HCT116 (cell line): ENCODE data around the gene ELK3. TPM values are rescaled to one million over a fixed set of nuclear protein-coding genes. Genes with fewer than 3 reads are reported as not detected.

Experiments
- ATAC-seq: fragments of 200-7000 bp; cut with Tn5 transposase; 2 replicates; pipeline ENCODE4 v1.9.1; 2020; ENCODE audit warnings: mild to moderate bottlenecking, moderate library complexity
- BruUV-seq: library from RNA; stranded (reverse); fragments of 400-500 nt; replicated peaks from 2 replicates; lab custom pipeline; 2021; lab: Mats Ljungman, UMichigan
- CTCF ChIA-PET: fragments of 300-600 bp; sonication (Branson Sonifier 250); formaldehyde crosslinking; loops from one replicate; lab custom pipeline; 2021; ENCODE audit warnings: antibody characterized with exemption; lab: Charles Lee
- POLR2A ChIA-PET: fragments of 300-600, 350-600 bp; sonication (Branson Sonifier 250); formaldehyde crosslinking; loops from one replicate; lab custom pipeline; 2021; ENCODE audit warnings: antibody characterized with exemption; lab: Charles Lee
- RAD21 ChIA-PET, 2 experiments: fragments of 300-600 bp; sonication (Branson Sonifier 250); formaldehyde crosslinking; loops; one replicate each; lab custom pipeline; 2023; ENCODE audit warnings: low total read pairs in 2 of 2; ENCODE audit not compliant: uncharacterized antibody in 2 of 2, unreplicated experiment in 2 of 2, low non-redundant PET in 1 of 2; lab: Charles Lee
- DNase-seq: peaks from one replicate; pipeline ENCODE4 v3.0.0-alpha.2; 2010; ENCODE audit warnings: low read depth, low spot score
- H2AFZ ChIP-seq: fragments of 200-600 bp; shearing (Covaris generic), sonication (generic); 2 replicates; pipeline ENCODE4 v1.6.1; 2017; ENCODE audit warnings: low read depth, mixed run types, mixed read lengths, antibody characterized with exemption, low read length; ENCODE audit not compliant: poor library complexity, severe bottlenecking
- H3K27ac ChIP-seq: 2 replicates; pipeline ENCODE4 v1.5.1; 2012; ENCODE audit warnings: low read depth, low read length
- H3K27me3 ChIP-seq: fragments of 200-600 bp; sonication (generic); 2 replicates; pipeline ENCODE4 v1.6.1; 2016; ENCODE audit warnings: mixed run types, low read length, mixed read lengths; ENCODE audit not compliant: insufficient read depth
- H3K36me3 ChIP-seq, 2 experiments: fragments of 200-500 bp in 1 of 2; fragments of 200-600 bp in 1 of 2; sonication (Bioruptor generic) in 1 of 2; sonication (generic) in 1 of 2; 2 replicates each; pipeline versions ENCODE4 v1.5.1 to v1.6.1; 2014 to 2016; ENCODE audit warnings: low read length in 2 of 2, inconsistent platforms in 1 of 2, mixed read lengths in 1 of 2, mixed run types in 1 of 2; ENCODE audit not compliant: insufficient read depth in 2 of 2, control insufficient read depth in 1 of 2
- H3K4me1 ChIP-seq, 2 experiments: fragments of 200-600 bp in 1 of 2; sonication (generic) in 1 of 2; 2 replicates each; pipeline versions ENCODE4 v1.5.1 to v1.6.1; 2012 to 2017; ENCODE audit warnings: low read length in 2 of 2, inconsistent platforms in 1 of 2, mild to moderate bottlenecking in 1 of 2, mixed read lengths in 1 of 2, mixed run types in 1 of 2, moderate library complexity in 1 of 2; ENCODE audit not compliant: insufficient read depth in 2 of 2, control insufficient read depth in 1 of 2
- H3K4me2 ChIP-seq: fragments of 200-600 bp; sonication (generic); 2 replicates; pipeline ENCODE4 v1.6.1; 2017; ENCODE audit warnings: mixed run types, low read length, mixed read lengths
- H3K4me3 ChIP-seq, 2 experiments: fragments of 200-600 bp in 1 of 2; sonication (generic) in 1 of 2; replicated peaks in 1 of 2; 2 replicates each; pipeline ENCODE4 v1.5.1; 2011 to 2016; ENCODE audit warnings: low read length in 2 of 2, control low read depth in 1 of 2, low read depth in 1 of 2, mild to moderate bottlenecking in 1 of 2, mixed read lengths in 1 of 2, mixed run types in 1 of 2
- H3K79me2 ChIP-seq: fragments of 200-600 bp; sonication (generic); 2 replicates; pipeline ENCODE4 v1.6.1; 2017; ENCODE audit warnings: mild to moderate bottlenecking, mixed run types, low read length, moderate library complexity, mixed read lengths; ENCODE audit not compliant: insufficient read depth
- H3K9ac ChIP-seq: fragments of 200-600 bp; sonication (generic); 2 replicates; pipeline ENCODE4 v1.6.1; 2016; ENCODE audit warnings: low read length, mixed read lengths
- H3K9me2 ChIP-seq: fragments of 200-600 bp; sonication (generic), shearing (Covaris generic); 2 replicates; pipeline ENCODE4 v1.6.1; 2017; ENCODE audit warnings: mixed run types, mild to moderate bottlenecking, moderate library complexity; ENCODE audit not compliant: insufficient read depth
- H3K9me3 ChIP-seq, 2 experiments: fragments of 200-500 bp in 1 of 2; fragments of 200-600 bp in 1 of 2; sonication (Bioruptor generic) in 1 of 2; sonication (generic) in 1 of 2; 2 replicates each; pipeline ENCODE4 v1.6.1; 2014 to 2017; ENCODE audit warnings: low read length in 2 of 2, mixed read lengths in 2 of 2, inconsistent platforms in 1 of 2, low read depth in 1 of 2, mild to moderate bottlenecking in 1 of 2, mixed run types in 1 of 2, moderate library complexity in 1 of 2; ENCODE audit not compliant: control insufficient read depth in 1 of 2, insufficient read depth in 1 of 2
- H4K20me1 ChIP-seq: fragments of 200-600 bp; sonication (generic), shearing (Covaris generic); 2 replicates; pipeline ENCODE4 v1.6.1; 2017; ENCODE audit warnings: mixed run types, mild to moderate bottlenecking, moderate library complexity; ENCODE audit not compliant: insufficient read depth
- CEBPB ChIP-seq: IDR thresholded peaks from 2 replicates; pipeline ENCODE4 v1.6.1; 2012; ENCODE audit warnings: low read depth
- EGR1 ChIP-seq: IDR thresholded peaks from 2 replicates; pipeline ENCODE4 v1.6.1; 2012; ENCODE audit warnings: low read depth
- ELF1 ChIP-seq: IDR thresholded peaks from 2 replicates; pipeline ENCODE4 v1.6.1; 2012; ENCODE audit warnings: low read depth, borderline replicate concordance
- EZH2phosphoT487 ChIP-seq: fragments of 200-600 bp; IDR thresholded peaks from 2 replicates; pipeline ENCODE4 v1.6.1; 2018; ENCODE audit warnings: antibody characterized with exemption, borderline replicate concordance
- POLR2A ChIP-seq: IDR thresholded peaks from 2 replicates; pipeline ENCODE4 v1.7.0; 2011; ENCODE audit warnings: borderline replicate concordance; ENCODE audit not compliant: insufficient read depth, insufficient read length; ENCODE audit errors: extremely low read depth
- RAD21 ChIP-seq: IDR thresholded peaks from 2 replicates; pipeline ENCODE4 v1.6.1; 2012; ENCODE audit warnings: low read depth, mild to moderate bottlenecking
- SIN3A ChIP-seq: IDR thresholded peaks from 2 replicates; pipeline ENCODE4 v1.6.1; 2012; ENCODE audit warnings: low read depth
- SP1 ChIP-seq: IDR thresholded peaks from 2 replicates; pipeline ENCODE4 v1.6.1; 2012; ENCODE audit warnings: low read depth
- SRF ChIP-seq: IDR thresholded peaks from 2 replicates; pipeline ENCODE4 v1.6.1; 2012; ENCODE audit warnings: low read depth
- TCF7L2 ChIP-seq: IDR thresholded peaks from 2 replicates; pipeline ENCODE4 v1.7.0; 2011; ENCODE audit warnings: borderline replicate concordance, inconsistent platforms; ENCODE audit not compliant: insufficient read depth, insufficient read length; ENCODE audit errors: extremely low read depth
- intact Hi-C: fragments of 100-400 bp; cut with micrococcal nuclease; formaldehyde crosslinking; loops from 2 replicates; pipeline ENCODE4 v1.10.0; 2022
- total RNA-seq: library from RNA; stranded (reverse); gene quantifications from one replicate; pipeline ENCODE4 v1.2.1, GENCODE V29; 2021; ENCODE audit not compliant: unreplicated experiment
- TF ChIP-seq, protein P1 (sequence below): IDR thresholded peaks from 2 replicates; pipeline ENCODE4 v1.6.1; 2012
- TF ChIP-seq, protein P2 (sequence below): IDR thresholded peaks from 2 replicates; pipeline ENCODE4 v1.6.1; 2012
- TF ChIP-seq, protein P3 (sequence below): IDR thresholded peaks from 2 replicates; pipeline ENCODE4 v1.6.1; 2011; ENCODE audit warnings: mild to moderate bottlenecking, low read length, moderate library complexity; ENCODE audit not compliant: insufficient replicate concordance; ENCODE audit errors: extremely low read depth
- TF ChIP-seq, protein P4 (sequence below): IDR thresholded peaks from 2 replicates; pipeline ENCODE4 v1.6.1; 2012; ENCODE audit warnings: low read depth
- TF ChIP-seq, protein P5 (sequence below), 3 experiments: fragments of 200-600 bp in 1 of 3; sonication (generic) in 1 of 3; IDR thresholded peaks in 2 of 3; conservative IDR thresholded peaks in 1 of 3; 2 replicates each; pipeline ENCODE4 v1.5.1; 2012 to 2017; ENCODE audit warnings: low read depth in 2 of 3, low read length in 2 of 3, antibody characterized with exemption in 1 of 3, borderline replicate concordance in 1 of 3, control low read depth in 1 of 3, mild to moderate bottlenecking in 1 of 3, mixed read lengths in 1 of 3, mixed run types in 1 of 3, moderate library complexity in 1 of 3; ENCODE audit not compliant: insufficient read depth in 1 of 3

ELK3 gene
- total RNA-seq, 1 experiment from 2014 or later, result 45.6 TPM

DNA sequence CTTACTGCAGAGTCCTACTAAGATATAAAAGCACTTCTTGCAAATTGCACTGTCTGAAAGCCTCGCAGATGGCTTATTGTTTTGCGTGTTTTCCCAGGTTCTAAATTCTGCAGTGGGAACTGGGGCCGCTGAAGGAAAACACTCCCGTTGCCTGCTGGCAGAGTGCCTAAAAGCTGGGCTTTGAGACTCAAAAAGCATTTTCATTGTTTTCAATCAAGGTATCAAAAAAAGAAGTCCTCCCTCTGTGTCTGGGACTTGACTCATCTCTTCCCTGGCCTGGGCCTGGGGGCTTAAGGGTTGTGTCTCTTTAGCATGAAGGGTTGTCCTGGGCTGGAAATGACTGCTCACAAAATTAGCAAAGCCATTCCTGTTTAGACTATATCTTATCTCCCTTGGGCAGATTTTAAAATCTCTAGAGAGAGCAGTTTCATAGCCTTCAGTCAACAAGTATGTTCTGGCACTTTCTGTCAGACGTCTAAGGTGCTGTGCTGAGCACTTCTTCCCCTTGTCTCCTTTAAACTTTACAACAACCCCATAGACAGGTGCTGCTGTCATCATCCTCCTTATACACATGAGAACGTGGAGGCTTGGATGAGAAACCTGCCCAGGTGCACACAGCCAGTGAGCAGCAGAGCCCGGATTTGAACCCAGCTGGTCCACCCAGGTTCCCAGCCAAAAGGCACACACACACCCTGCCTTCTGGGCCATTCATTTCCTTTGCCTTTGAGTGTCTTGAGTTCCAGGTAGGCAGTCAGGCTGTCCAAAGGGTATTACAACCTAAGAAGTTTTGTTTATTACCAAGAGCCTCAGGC, 31.1 kb downstream of the ELK3 start:
- no TSS peak for BruUV-seq
- H3K27me3 ChIP-seq, result no peaks in the 10 kb centered on the region
- H3K4me3 ChIP-seq, result no peak overlapping the region
- no peak overlapping the region for H3K27ac ChIP-seq
- no peaks in the 10 kb centered on the region for H4K20me1 ChIP-seq
- H3K4me1 ChIP-seq, result peaks cover 3 to 10% of the 10 kb centered on the region in 2 experiments
- H3K36me3 ChIP-seq, result peaks cover 0 to 30% of the 10 kb centered on the region in 2 experiments; a peak in 1 of 4 replicates
- ATAC-seq, result no peak
- no peak overlapping the region for H3K4me2 ChIP-seq
- H3K79me2 ChIP-seq, result peaks cover 54% of the 10 kb centered on the region
- intact Hi-C loops, result no loop called here
- CTCF ChIA-PET, result no interaction called here
- H3K9me3 ChIP-seq, result no peaks in the 10 kb centered on the region
- H3K9ac ChIP-seq, result no peak overlapping the region
- H2AFZ ChIP-seq, result no peak overlapping the region
- RAD21 ChIA-PET, result no interaction called here
- no peak for DNase-seq
- POLR2A ChIA-PET, result no interaction called here
- TF ChIP-seq SRF (no peak), RAD21 (no peak), EZH2phosphoT487 (no peak), SP1 (no peak), SIN3A (no peak), TCF7L2 (no peak), ELF1 (no peak), EGR1 (no peak), POLR2A (no peak), CEBPB (no peak)
- TF ChIP-seq, protein P1, sequence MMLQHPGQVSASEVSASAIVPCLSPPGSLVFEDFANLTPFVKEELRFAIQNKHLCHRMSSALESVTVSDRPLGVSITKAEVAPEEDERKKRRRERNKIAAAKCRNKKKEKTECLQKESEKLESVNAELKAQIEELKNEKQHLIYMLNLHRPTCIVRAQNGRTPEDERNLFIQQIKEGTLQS, result no peak
- TF ChIP-seq, protein P2, sequence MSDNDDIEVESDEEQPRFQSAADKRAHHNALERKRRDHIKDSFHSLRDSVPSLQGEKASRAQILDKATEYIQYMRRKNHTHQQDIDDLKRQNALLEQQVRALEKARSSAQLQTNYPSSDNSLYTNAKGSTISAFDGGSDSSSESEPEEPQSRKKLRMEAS, result no peak
- TF ChIP-seq, protein P3, sequence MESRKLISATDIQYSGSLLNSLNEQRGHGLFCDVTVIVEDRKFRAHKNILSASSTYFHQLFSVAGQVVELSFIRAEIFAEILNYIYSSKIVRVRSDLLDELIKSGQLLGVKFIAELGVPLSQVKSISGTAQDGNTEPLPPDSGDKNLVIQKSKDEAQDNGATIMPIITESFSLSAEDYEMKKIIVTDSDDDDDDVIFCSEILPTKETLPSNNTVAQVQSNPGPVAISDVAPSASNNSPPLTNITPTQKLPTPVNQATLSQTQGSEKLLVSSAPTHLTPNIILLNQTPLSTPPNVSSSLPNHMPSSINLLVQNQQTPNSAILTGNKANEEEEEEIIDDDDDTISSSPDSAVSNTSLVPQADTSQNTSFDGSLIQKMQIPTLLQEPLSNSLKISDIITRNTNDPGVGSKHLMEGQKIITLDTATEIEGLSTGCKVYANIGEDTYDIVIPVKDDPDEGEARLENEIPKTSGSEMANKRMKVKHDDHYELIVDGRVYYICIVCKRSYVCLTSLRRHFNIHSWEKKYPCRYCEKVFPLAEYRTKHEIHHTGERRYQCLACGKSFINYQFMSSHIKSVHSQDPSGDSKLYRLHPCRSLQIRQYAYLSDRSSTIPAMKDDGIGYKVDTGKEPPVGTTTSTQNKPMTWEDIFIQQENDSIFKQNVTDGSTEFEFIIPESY, result no peak
- TF ChIP-seq, protein P4, sequence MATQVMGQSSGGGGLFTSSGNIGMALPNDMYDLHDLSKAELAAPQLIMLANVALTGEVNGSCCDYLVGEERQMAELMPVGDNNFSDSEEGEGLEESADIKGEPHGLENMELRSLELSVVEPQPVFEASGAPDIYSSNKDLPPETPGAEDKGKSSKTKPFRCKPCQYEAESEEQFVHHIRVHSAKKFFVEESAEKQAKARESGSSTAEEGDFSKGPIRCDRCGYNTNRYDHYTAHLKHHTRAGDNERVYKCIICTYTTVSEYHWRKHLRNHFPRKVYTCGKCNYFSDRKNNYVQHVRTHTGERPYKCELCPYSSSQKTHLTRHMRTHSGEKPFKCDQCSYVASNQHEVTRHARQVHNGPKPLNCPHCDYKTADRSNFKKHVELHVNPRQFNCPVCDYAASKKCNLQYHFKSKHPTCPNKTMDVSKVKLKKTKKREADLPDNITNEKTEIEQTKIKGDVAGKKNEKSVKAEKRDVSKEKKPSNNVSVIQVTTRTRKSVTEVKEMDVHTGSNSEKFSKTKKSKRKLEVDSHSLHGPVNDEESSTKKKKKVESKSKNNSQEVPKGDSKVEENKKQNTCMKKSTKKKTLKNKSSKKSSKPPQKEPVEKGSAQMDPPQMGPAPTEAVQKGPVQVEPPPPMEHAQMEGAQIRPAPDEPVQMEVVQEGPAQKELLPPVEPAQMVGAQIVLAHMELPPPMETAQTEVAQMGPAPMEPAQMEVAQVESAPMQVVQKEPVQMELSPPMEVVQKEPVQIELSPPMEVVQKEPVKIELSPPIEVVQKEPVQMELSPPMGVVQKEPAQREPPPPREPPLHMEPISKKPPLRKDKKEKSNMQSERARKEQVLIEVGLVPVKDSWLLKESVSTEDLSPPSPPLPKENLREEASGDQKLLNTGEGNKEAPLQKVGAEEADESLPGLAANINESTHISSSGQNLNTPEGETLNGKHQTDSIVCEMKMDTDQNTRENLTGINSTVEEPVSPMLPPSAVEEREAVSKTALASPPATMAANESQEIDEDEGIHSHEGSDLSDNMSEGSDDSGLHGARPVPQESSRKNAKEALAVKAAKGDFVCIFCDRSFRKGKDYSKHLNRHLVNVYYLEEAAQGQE, result no peak
- TF ChIP-seq, protein P5, sequence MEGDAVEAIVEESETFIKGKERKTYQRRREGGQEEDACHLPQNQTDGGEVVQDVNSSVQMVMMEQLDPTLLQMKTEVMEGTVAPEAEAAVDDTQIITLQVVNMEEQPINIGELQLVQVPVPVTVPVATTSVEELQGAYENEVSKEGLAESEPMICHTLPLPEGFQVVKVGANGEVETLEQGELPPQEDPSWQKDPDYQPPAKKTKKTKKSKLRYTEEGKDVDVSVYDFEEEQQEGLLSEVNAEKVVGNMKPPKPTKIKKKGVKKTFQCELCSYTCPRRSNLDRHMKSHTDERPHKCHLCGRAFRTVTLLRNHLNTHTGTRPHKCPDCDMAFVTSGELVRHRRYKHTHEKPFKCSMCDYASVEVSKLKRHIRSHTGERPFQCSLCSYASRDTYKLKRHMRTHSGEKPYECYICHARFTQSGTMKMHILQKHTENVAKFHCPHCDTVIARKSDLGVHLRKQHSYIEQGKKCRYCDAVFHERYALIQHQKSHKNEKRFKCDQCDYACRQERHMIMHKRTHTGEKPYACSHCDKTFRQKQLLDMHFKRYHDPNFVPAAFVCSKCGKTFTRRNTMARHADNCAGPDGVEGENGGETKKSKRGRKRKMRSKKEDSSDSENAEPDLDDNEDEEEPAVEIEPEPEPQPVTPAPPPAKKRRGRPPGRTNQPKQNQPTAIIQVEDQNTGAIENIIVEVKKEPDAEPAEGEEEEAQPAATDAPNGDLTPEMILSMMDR (IDR thresholded peaks at IDR 0.05 in 2 of 3, conservative IDR thresholded peaks at IDR 0.05 in 1 of 3; ENCODE audit: borderline replicate concordance in 1 of 3, insufficient read depth in 1 of 3, low read depth in 2 of 3, low read length in 2 of 3), result no peak
- H3K9me2 ChIP-seq, result no peaks in the 10 kb centered on the region
